NOMO-1 (cell line): ENCODE measurements around the gene TMEM267.
"Not testable (repeated sequence)": the region's sequence is repeated elsewhere in the genome, so short reads cannot be mapped to it uniquely, and the experiment has no call there.

ENCODE experiments used
- DNase-seq, 2 experiments: peaks; one replicate each; lab custom pipeline; 2025; ENCODE audit not compliant: unreplicated experiment in 2 of 2; lab: John Stamatoyannopoulos, UW

The TMEM267 gene

GRCh38 chr5:43411495-43411894 lies 72.2 kb downstream of the TMEM267 start:
- DNase-seq, result no peak

GRCh38 chr5:43410414-43410813 lies 73.3 kb downstream of the TMEM267 start:
- no peak for DNase-seq

- no peak for DNase-seq
Measured at GRCh38 chr5:43409809-43410271, 73.8 kb downstream of the TMEM267 start.

- DNase-seq, result not testable (repeated sequence)
Measured at GRCh38 chr5:43402524-43403066, 81.1 kb downstream of the TMEM267 start.

GRCh38 chr5:43401827-43402226 lies 81.8 kb downstream of the TMEM267 start:
- DNase-seq, result no peak

GRCh38 chr5:43400082-43400481 lies 83.6 kb downstream of the TMEM267 start:
- DNase-seq, result no peak

GRCh38 chr5:43396762-43397304 lies 86.8 kb downstream of the TMEM267 start:
- peak; percentile 85 to 90 for DNase-seq
